ENCODE measurements around the gene PIK3R1.

PIK3R1 gene

DNA sequence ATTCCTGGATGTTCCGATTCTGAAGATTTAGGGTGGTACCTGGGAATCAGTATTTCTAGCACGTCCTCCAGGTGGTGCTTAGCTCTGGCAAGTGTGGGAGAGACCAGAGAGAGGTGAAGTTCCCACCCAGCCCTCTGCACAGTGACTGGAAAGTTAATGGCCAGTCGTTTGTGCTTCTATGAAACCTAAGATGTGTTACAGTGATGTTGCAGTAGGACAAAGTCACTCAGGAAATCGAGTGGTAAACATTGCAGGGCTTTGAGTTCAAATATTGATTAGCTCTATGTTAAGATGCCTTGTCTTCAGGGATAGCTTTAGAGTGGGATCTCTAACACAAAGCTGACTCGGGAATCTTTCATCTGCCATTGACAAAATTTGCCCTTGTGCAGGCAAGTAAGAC lies 55.6 kb downstream of the PIK3R1 start:
- TF ChIP-seq, protein P1, sequence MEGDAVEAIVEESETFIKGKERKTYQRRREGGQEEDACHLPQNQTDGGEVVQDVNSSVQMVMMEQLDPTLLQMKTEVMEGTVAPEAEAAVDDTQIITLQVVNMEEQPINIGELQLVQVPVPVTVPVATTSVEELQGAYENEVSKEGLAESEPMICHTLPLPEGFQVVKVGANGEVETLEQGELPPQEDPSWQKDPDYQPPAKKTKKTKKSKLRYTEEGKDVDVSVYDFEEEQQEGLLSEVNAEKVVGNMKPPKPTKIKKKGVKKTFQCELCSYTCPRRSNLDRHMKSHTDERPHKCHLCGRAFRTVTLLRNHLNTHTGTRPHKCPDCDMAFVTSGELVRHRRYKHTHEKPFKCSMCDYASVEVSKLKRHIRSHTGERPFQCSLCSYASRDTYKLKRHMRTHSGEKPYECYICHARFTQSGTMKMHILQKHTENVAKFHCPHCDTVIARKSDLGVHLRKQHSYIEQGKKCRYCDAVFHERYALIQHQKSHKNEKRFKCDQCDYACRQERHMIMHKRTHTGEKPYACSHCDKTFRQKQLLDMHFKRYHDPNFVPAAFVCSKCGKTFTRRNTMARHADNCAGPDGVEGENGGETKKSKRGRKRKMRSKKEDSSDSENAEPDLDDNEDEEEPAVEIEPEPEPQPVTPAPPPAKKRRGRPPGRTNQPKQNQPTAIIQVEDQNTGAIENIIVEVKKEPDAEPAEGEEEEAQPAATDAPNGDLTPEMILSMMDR (IDR thresholded peaks at IDR 0.05; ENCODE audit: extremely low read depth, missing control alignments) = no peak
- no peak for DNase-seq (ENCODE audit: low spot score)

DNA sequence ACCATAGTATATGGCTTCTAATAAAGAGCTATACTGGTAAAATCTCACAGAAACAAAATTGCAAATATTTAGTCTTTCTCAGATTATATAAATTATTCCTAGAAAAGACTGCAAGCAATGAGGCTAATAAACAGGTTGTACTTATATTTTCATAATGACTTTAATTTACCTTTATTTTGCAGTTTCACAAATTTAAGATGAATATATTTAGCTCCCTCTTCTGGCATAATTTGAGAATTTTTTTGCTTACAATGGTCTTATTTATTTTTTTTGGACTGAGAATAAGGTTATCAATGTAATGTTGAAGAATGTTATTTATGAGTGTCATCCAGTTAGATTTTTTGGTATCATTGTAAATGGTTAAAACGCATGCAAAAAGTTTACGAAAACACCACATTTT lies 56.7 kb downstream of the PIK3R1 start:
- TF ChIP-seq, protein P1 (IDR thresholded peaks at IDR 0.05; ENCODE audit: extremely low read depth, missing control alignments) = no peak
- no peak for DNase-seq (ENCODE audit: low spot score)

DNA sequence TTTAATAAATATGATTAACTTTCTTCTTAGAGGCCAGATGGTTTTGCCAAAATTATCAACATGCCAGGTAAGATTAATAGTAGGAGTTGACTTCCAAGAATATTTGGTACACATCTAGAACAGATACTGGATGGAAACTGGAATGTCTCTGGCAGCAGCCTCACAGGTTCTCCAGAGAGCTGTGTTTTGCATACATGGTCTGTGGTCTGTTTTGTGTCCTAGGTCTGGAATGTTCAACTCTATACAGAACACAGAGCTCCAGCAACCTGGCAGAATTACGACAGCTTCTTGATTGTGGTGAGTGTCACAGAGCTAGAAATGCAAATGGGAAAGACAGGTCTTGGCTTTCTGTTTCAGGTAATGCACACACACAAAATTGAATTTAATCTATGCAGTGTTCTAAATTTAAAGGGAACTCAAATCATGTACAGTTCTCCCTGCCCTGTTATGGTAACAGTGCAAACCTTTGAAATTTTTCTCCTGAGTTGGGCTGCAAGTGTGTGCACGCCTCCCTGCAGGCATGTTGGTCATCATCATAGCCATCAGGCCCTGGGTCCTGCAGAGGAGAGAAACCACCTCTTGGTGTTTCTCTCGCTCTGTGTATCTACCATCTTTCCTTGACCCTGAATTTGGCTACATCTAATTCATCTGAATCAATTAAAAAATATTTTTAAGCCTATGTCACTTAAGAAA lies 58.3 kb downstream of the PIK3R1 start:
- DNase-seq (ENCODE audit: low spot score) = no peak
- TF ChIP-seq, protein P1 (IDR thresholded peaks at IDR 0.05; ENCODE audit: extremely low read depth, missing control alignments) = no peak

DNA sequence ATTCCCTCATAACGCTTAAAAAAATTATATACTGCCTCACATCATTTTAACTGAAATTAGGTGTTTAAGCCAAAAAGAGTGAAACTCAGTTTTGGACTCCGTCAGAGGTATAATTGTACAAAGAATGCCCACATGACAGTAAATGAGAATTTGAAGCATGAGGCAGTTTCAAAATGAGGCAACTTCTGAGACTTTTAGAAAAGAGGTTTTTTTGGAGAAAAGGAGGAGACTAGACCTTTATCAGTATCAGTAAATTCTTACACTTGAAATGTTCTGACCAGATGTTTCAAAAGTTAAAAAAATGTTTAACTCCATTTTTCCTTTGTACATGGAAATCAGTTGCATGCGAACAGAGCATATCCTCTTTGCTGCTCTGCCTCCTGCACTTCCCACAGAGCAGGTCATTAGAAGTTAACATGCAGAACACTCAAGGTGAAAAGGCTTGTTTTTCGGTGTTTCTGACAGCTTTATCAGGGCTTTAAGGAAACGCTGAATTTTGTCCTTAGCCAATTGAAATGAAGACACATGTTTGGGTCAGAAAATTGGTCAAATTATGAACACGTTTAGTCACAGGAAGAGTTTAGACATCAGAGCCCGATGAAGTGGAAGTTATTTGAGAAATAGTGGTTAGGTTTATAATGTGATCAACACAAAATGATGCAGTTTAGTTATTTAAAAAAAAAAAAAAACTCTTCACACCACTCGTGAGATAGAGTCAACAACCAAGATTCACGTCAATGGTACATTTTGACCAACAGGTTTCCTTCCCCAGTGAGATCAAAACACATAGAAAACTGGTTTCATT lies 59.5 kb downstream of the PIK3R1 start:
- peak; percentile 27 for DNase-seq (ENCODE audit: low spot score)
- TF ChIP-seq, protein P1 (IDR thresholded peaks at IDR 0.05; ENCODE audit: extremely low read depth, missing control alignments) = no peak

DNA sequence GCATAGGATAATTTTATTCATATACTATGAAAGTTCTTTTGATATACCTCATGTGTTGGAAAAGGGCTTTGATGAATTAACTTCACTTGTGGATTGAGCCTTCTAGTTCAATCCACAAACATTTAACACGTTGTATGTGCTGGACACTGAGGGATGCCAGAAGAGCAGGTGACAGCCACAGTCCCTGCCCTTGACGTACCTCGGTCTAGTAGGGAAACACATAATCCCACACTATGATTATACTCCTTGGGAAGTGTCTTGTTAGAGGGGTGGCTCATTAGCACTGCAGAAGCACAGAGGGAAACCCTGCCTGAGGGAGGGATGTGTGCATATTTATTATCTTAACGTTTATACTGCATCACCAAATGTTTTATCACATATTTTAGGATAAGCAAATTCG lies 61.2 kb downstream of the PIK3R1 start:
- TF ChIP-seq, protein P1 (IDR thresholded peaks at IDR 0.05; ENCODE audit: extremely low read depth, missing control alignments) = no peak
- DNase-seq (ENCODE audit: low spot score) = no peak

DNA sequence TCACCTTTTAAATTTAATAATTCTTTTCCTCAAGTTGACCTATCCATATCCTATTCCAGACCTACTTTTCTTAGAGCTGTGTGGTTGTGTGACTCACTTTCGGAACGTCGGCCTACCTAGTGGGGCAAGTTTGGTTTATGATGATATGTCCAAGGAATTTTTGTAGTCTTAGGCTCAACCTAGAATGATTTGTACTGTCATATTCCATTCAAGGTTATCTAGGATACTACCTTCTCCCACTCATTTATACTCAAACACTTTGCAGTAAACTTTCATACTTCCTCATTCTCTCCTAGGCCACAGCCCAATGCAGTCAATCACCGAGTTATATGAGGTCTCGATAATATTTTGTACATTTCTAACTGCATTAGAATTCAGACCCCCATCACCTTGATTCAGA lies 61.9 kb downstream of the PIK3R1 start:
- TF ChIP-seq, protein P1 (IDR thresholded peaks at IDR 0.05; ENCODE audit: extremely low read depth, missing control alignments) = no peak
- no peak for DNase-seq (ENCODE audit: low spot score)

DNA sequence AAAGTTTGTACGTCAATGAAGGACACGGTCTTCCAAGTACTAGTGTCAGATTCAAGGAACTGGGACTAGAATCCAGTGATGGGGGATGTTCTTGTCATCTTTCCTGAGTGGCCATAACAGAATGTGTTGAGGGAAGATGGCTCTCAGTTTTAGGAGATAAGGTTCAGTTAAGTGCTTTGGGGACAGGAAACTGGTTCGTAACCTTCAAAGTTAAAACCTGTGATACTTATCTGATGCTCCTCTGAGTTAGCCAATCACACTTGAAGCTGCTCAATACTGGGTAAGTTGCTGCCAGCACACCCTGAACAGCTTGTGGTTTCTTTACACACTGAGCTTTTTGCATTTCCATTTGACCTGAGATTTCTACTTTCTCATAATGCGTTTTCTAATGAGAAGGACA lies 64.4 kb downstream of the PIK3R1 start:
- no peak for DNase-seq (ENCODE audit: low spot score)
- TF ChIP-seq, protein P1 (IDR thresholded peaks at IDR 0.05; ENCODE audit: extremely low read depth, missing control alignments) = no peak

Measured in GM20000 (cell line).